HEK293 (cell line): ENCODE results near the gene DNAJC7.

ENCODE experiments used
- FEZF1 ChIP-seq: fragments of 450-650 bp; formaldehyde crosslinking; IDR thresholded peaks from 2 replicates; pipeline ENCODE4 v1.5.1; 2016; ENCODE audit warnings: missing biosample characterization, missing genetic modification characterization
- GLI4 ChIP-seq: fragments of 450-650 bp; formaldehyde crosslinking; IDR thresholded peaks from 2 replicates; pipeline ENCODE4 v1.5.1; 2016; ENCODE audit warnings: missing biosample characterization, missing genetic modification characterization
- GLIS1 ChIP-seq: fragments of 450-650 bp; formaldehyde crosslinking; IDR thresholded peaks from 2 replicates; pipeline ENCODE4 v1.5.1; 2016; ENCODE audit warnings: missing biosample characterization, missing genetic modification characterization
- GLIS2 ChIP-seq: fragments of 450-650 bp; formaldehyde crosslinking; IDR thresholded peaks from 2 replicates; pipeline ENCODE4 v1.5.1; 2016; ENCODE audit warnings: missing biosample characterization, missing genetic modification characterization
- IKZF3 ChIP-seq: fragments of 450-650 bp; IDR thresholded peaks from 2 replicates; pipeline ENCODE4 v1.5.0; 2018; ENCODE audit warnings: missing biosample characterization, mild to moderate bottlenecking, missing genetic modification characterization, moderate library complexity
- MZF1 ChIP-seq: fragments of 450-650 bp; formaldehyde crosslinking; IDR thresholded peaks from 2 replicates; pipeline ENCODE4 v1.5.1; 2017; ENCODE audit warnings: missing biosample characterization, missing genetic modification characterization, borderline replicate concordance
- PATZ1 ChIP-seq: fragments of 450-650 bp; formaldehyde crosslinking; IDR thresholded peaks from 2 replicates; pipeline ENCODE4 v1.5.1; 2016; ENCODE audit warnings: missing biosample characterization, missing genetic modification characterization
- SALL2 ChIP-seq: fragments of 450-650 bp; formaldehyde crosslinking; IDR thresholded peaks from 2 replicates; pipeline ENCODE4 v1.5.0; 2017; ENCODE audit warnings: missing biosample characterization, mild to moderate bottlenecking, missing genetic modification characterization, borderline replicate concordance
- SCRT2 ChIP-seq: fragments of 450-650 bp; formaldehyde crosslinking; IDR thresholded peaks from 2 replicates; pipeline ENCODE4 v1.5.1; 2016; ENCODE audit warnings: missing biosample characterization, missing genetic modification characterization
- SP7 ChIP-seq: fragments of 450-650 bp; formaldehyde crosslinking; IDR thresholded peaks from 2 replicates; pipeline ENCODE4 v1.5.1; 2016; ENCODE audit warnings: missing biosample characterization, missing genetic modification characterization
- ZBTB20 ChIP-seq: fragments of 450-650 bp; formaldehyde crosslinking; IDR thresholded peaks from 2 replicates; pipeline ENCODE4 v1.5.1; 2016; ENCODE audit warnings: missing biosample characterization, missing genetic modification characterization
- ZBTB7A ChIP-seq: fragments of 450-650 bp; formaldehyde crosslinking; IDR thresholded peaks from 2 replicates; pipeline ENCODE4 v1.5.1; 2016; ENCODE audit warnings: low read depth, missing biosample characterization, missing genetic modification characterization
- ZEB2 ChIP-seq: fragments of 450-650 bp; formaldehyde crosslinking; IDR thresholded peaks from 2 replicates; pipeline ENCODE4 v1.5.1; 2016; ENCODE audit warnings: missing biosample characterization, missing genetic modification characterization
- ZNF121 ChIP-seq: fragments of 450-650 bp; formaldehyde crosslinking; IDR thresholded peaks from 2 replicates; pipeline ENCODE4 v1.5.1; 2016; ENCODE audit warnings: missing biosample characterization, missing genetic modification characterization
- ZNF138 ChIP-seq: fragments of 450-650 bp; formaldehyde crosslinking; IDR thresholded peaks from 2 replicates; pipeline ENCODE4 v1.5.1; 2016; ENCODE audit warnings: missing biosample characterization, missing genetic modification characterization, borderline replicate concordance
- ZNF16 ChIP-seq: fragments of 450-650 bp; formaldehyde crosslinking; IDR thresholded peaks from 2 replicates; pipeline ENCODE4 v1.5.1; 2016; ENCODE audit warnings: low read depth, missing biosample characterization, missing genetic modification characterization
- ZNF324 ChIP-seq: fragments of 450-650 bp; formaldehyde crosslinking; IDR thresholded peaks from 2 replicates; pipeline ENCODE4 v1.5.1; 2016; ENCODE audit warnings: missing biosample characterization, missing genetic modification characterization
- ZNF335 ChIP-seq: fragments of 450-650 bp; formaldehyde crosslinking; conservative IDR thresholded peaks from 2 replicates; pipeline ENCODE4 v1.5.1; 2016; ENCODE audit warnings: missing biosample characterization, missing genetic modification characterization
- ZNF391 ChIP-seq: fragments of 450-650 bp; formaldehyde crosslinking; IDR thresholded peaks from 2 replicates; pipeline ENCODE4 v1.5.1; 2016; ENCODE audit warnings: low read depth, missing biosample characterization, missing genetic modification characterization, borderline replicate concordance
- ZNF394 ChIP-seq: fragments of 450-650 bp; formaldehyde crosslinking; IDR thresholded peaks from 2 replicates; pipeline ENCODE4 v1.5.1; 2016; ENCODE audit warnings: missing biosample characterization, missing genetic modification characterization, mild to moderate bottlenecking, moderate library complexity, borderline replicate concordance
- ZNF398 ChIP-seq: fragments of 450-650 bp; formaldehyde crosslinking; IDR thresholded peaks from 2 replicates; pipeline ENCODE4 v1.5.1; 2017; ENCODE audit warnings: missing biosample characterization, missing genetic modification characterization
- ZNF48 ChIP-seq: fragments of 450-650 bp; formaldehyde crosslinking; IDR thresholded peaks from 2 replicates; pipeline ENCODE4 v1.5.1; 2016; ENCODE audit warnings: missing biosample characterization, missing genetic modification characterization
- ZNF501 ChIP-seq: fragments of 450-650 bp; formaldehyde crosslinking; IDR thresholded peaks from 2 replicates; pipeline ENCODE4 v1.5.1; 2016; ENCODE audit warnings: missing biosample characterization, missing genetic modification characterization
- ZNF571 ChIP-seq: fragments of 450-650 bp; formaldehyde crosslinking; IDR thresholded peaks from 2 replicates; pipeline ENCODE4 v1.5.0; 2017; ENCODE audit warnings: missing biosample characterization, missing genetic modification characterization
- ZNF626 ChIP-seq: fragments of 450-650 bp; sonication (Bioruptor Pico); formaldehyde crosslinking; IDR thresholded peaks from 2 replicates; pipeline ENCODE4 v1.5.1; 2018; ENCODE audit warnings: missing biosample characterization, missing genetic modification characterization, inconsistent platforms
- ZNF629 ChIP-seq: fragments of 450-650 bp; formaldehyde crosslinking; IDR thresholded peaks from 2 replicates; pipeline ENCODE4 v1.5.1; 2017; ENCODE audit warnings: missing biosample characterization, missing genetic modification characterization
- ZNF670 ChIP-seq: fragments of 450-650 bp; formaldehyde crosslinking; IDR thresholded peaks from 2 replicates; pipeline ENCODE4 v1.5.1; 2016; ENCODE audit warnings: missing biosample characterization, missing genetic modification characterization, low read depth
- ZNF677 ChIP-seq: fragments of 450-650 bp; IDR thresholded peaks from 2 replicates; pipeline ENCODE4 v1.5.0; 2018; ENCODE audit warnings: missing biosample characterization, mild to moderate bottlenecking, missing genetic modification characterization, moderate library complexity
- ZNF692 ChIP-seq: fragments of 450-650 bp; formaldehyde crosslinking; IDR thresholded peaks from 2 replicates; pipeline ENCODE4 v1.5.1; 2016; ENCODE audit warnings: missing biosample characterization, missing genetic modification characterization
- ZNF747 ChIP-seq: fragments of 450-650 bp; formaldehyde crosslinking; IDR thresholded peaks from 2 replicates; pipeline ENCODE4 v1.5.1; 2016; ENCODE audit warnings: missing biosample characterization, missing genetic modification characterization
- ZNF792 ChIP-seq: fragments of 450-650 bp; formaldehyde crosslinking; IDR thresholded peaks from 2 replicates; pipeline ENCODE4 v1.5.1; 2016; ENCODE audit warnings: missing biosample characterization, missing genetic modification characterization
- ZNF843 ChIP-seq: fragments of 450-650 bp; formaldehyde crosslinking; IDR thresholded peaks from 2 replicates; pipeline ENCODE4 v1.5.1; 2016; ENCODE audit warnings: missing biosample characterization, missing genetic modification characterization
- ZSCAN5A ChIP-seq: fragments of 450-650 bp; formaldehyde crosslinking; IDR thresholded peaks from 2 replicates; pipeline ENCODE4 v1.5.1; 2016; ENCODE audit warnings: missing biosample characterization, missing genetic modification characterization
- ZXDB ChIP-seq: fragments of 450-650 bp; formaldehyde crosslinking; IDR thresholded peaks from 2 replicates; pipeline ENCODE4 v1.5.1; 2016; ENCODE audit warnings: missing biosample characterization, missing genetic modification characterization

Gene DNAJC7

GRCh38 chr17:42016941-42017865 is at the start of gene DNAJC7 (continued):
- TF ChIP-seq ZNF670: no peak
- TF ChIP-seq ZNF677 (tag by site-specific recombination): no peak
- TF ChIP-seq GLIS1 (tag by site-specific recombination): peak; percentile 98
- TF ChIP-seq ZNF843: peak; percentile 56
- 0 out of 2 replicates have a peak, but pooled peaks have one; percentile 57 for TF ChIP-seq GLI4 (tag by site-specific recombination)
- peak; percentile 67 for TF ChIP-seq ZNF324
- peak; percentile 78 for TF ChIP-seq ZNF398
- no peak for TF ChIP-seq ZNF747 (tag by site-specific recombination)
- peak; percentile 62 for TF ChIP-seq ZNF121
- peak; percentile 57; the same call in 1 of the 2 replicates for TF ChIP-seq SCRT2 (tag by site-specific recombination)
- peak; percentile 77 for TF ChIP-seq ZNF629
- TF ChIP-seq ZNF792 (tag by site-specific recombination): 0 out of 2 replicates have a peak, but pooled peaks have one; percentile 31
- peak; percentile 65; the same call in 1 of the 2 replicates for TF ChIP-seq ZNF391
- peak; percentile 49 for TF ChIP-seq FEZF1
- no peak for TF ChIP-seq ZNF571 (tag by site-specific recombination)
- peak; percentile 99 for TF ChIP-seq ZEB2 (tag by site-specific recombination)
- TF ChIP-seq ZXDB: peak; percentile 87
- TF ChIP-seq SALL2 (tag by site-specific recombination): no peak
- 0 out of 2 replicates have a peak, but pooled peaks have one; percentile 61 for TF ChIP-seq ZSCAN5A
- peak; percentile 79 for TF ChIP-seq ZNF501 (tag by site-specific recombination)
- TF ChIP-seq PATZ1 (tag by site-specific recombination): peak; percentile 94
- 0 out of 2 replicates have a peak, but pooled peaks have one; percentile 44 for TF ChIP-seq ZNF138 (tag by site-specific recombination)
- TF ChIP-seq GLIS2 (tag by site-specific recombination): peak; percentile 100
- TF ChIP-seq ZNF48 (tag by site-specific recombination): no peak
- TF ChIP-seq ZNF335 (tag by site-specific recombination): peak; percentile 74
- no peak for TF ChIP-seq ZNF626
- peak; percentile 37; the same call in 1 of the 2 replicates for TF ChIP-seq ZBTB20 (tag by site-specific recombination)
- peak; percentile 87 for TF ChIP-seq ZBTB7A (tag by site-specific recombination)
- TF ChIP-seq ZNF692 (tag by site-specific recombination): peak; percentile 67; the same call in 1 of the 2 replicates
- no peak for TF ChIP-seq ZNF16 (tag by site-specific recombination)
- no peak for TF ChIP-seq MZF1 (tag by site-specific recombination)
- no peak; the same call in none of the 2 replicates for TF ChIP-seq ZNF394 (tag by site-specific recombination)
- peak; percentile 80 for TF ChIP-seq SP7 (tag by site-specific recombination)
- TF ChIP-seq IKZF3 (tag by site-specific recombination): peak; percentile 74; the same call in 1 of the 2 replicates
